Fibroblast of lung (primary cell): ENCODE measurements around the gene EGF. TPM values are rescaled to one million over a fixed set of nuclear protein-coding genes. Genes with fewer than 3 reads are reported as not detected.

Source experiments
- DNase-seq, 2 donors: peaks; one replicate each; pipeline versions ENCODE4 v3.0.0 to v3.0.0-alpha.2; 2010; ENCODE audit warnings: low read depth in 2 of 2
- H2AFZ ChIP-seq: 2 replicates; pipeline ENCODE4 v1.5.1; 2012; ENCODE audit warnings: low read length, control low read depth, inconsistent platforms
- H3K27ac ChIP-seq: 2 replicates; pipeline ENCODE4 v1.5.1; 2011; ENCODE audit warnings: low read length, control low read depth; ENCODE audit not compliant: insufficient read depth
- H3K27me3 ChIP-seq: 2 replicates; pipeline ENCODE4 v1.5.1; 2011; ENCODE audit warnings: mild to moderate bottlenecking, low read length; ENCODE audit not compliant: control insufficient read depth, insufficient read depth
- H3K36me3 ChIP-seq: 2 replicates; pipeline ENCODE4 v1.5.1; 2011; ENCODE audit warnings: low read length; ENCODE audit not compliant: control insufficient read depth, insufficient read depth
- H3K4me1 ChIP-seq: 2 replicates; pipeline ENCODE4 v1.5.1; 2011; ENCODE audit warnings: low read length; ENCODE audit not compliant: control insufficient read depth, insufficient read depth; ENCODE audit errors: extremely low read depth
- H3K4me2 ChIP-seq: 2 replicates; pipeline ENCODE4 v1.5.1; 2011; ENCODE audit warnings: low read length, control low read depth; ENCODE audit not compliant: insufficient read depth; ENCODE audit errors: extremely low read depth
- H3K4me3 ChIP-seq, 4 experiments: fragments of 200-600 bp in 1 of 4; sonication (generic) in 1 of 4; replicated peaks in 1 of 4; 2 replicates each; pipeline ENCODE4 v1.5.1; 2011 to 2016; ENCODE audit warnings: low read length in 4 of 4, low read depth in 3 of 4, mild to moderate bottlenecking in 3 of 4, control low read depth in 2 of 4, inconsistent platforms in 1 of 4, mixed read lengths in 1 of 4; ENCODE audit not compliant: insufficient read depth in 1 of 4; ENCODE audit errors: control extremely low read depth in 1 of 4
- H3K79me2 ChIP-seq: 2 replicates; pipeline ENCODE4 v1.5.1; 2012; ENCODE audit warnings: mild to moderate bottlenecking, low read length, inconsistent platforms; ENCODE audit not compliant: control insufficient read depth, insufficient read depth
- H3K9ac ChIP-seq: 2 replicates; pipeline ENCODE4 v1.5.1; 2011; ENCODE audit warnings: mild to moderate bottlenecking, low read length, control low read depth; ENCODE audit not compliant: insufficient read depth
- H3K9me3 ChIP-seq: 2 replicates; pipeline ENCODE4 v1.5.1; 2012; ENCODE audit warnings: low read depth, low read length; ENCODE audit not compliant: control insufficient read depth, insufficient read depth
- H4K20me1 ChIP-seq: 2 replicates; pipeline ENCODE4 v1.5.1; 2011; ENCODE audit warnings: low read length; ENCODE audit not compliant: control insufficient read depth, insufficient read depth; ENCODE audit errors: extremely low read depth
- CTCF ChIP-seq, 2 donors: IDR thresholded peaks in 1 of 2; conservative IDR thresholded peaks in 1 of 2; 1 replicate in 1 of 2; 2 replicates in 1 of 2; pipeline ENCODE4 v1.5.1; 2011 to 2012; ENCODE audit warnings: low read length in 2 of 2, control low read depth in 1 of 2, inconsistent platforms in 1 of 2, low read depth in 1 of 2, mild to moderate bottlenecking in 1 of 2
- EZH2 ChIP-seq: IDR thresholded peaks from 2 replicates; pipeline ENCODE4 v1.5.1; 2012; ENCODE audit warnings: low read length, control low read depth, mild to moderate bottlenecking; ENCODE audit errors: missing control alignments
- polyA plus RNA-seq, 2 donors: library from polyadenylated mRNA; depleted of rRNA in 1 of 2; stranded (reverse) in 1 of 2; unstranded in 1 of 2; fragments of >200 nt; gene quantifications; 2 replicates each; pipeline ENCODE4 v1.2.1, GENCODE V29; 2011 to 2012; ENCODE audit warnings: missing spikeins in 1 of 2
- total RNA-seq: library from RNA; depleted of rRNA; stranded (reverse); fragments of >200 nt; gene quantifications from 2 replicates; pipeline ENCODE4 v1.2.1, GENCODE V29; 2014

The EGF gene
- total and polyA plus RNA-seq, 2 donors (not counting 1 experiment from before 2014, with no cell fraction given): 0.59 to 0.83 TPM

GRCh38 chr4:109996526-109996925, 83.8 kb downstream of the EGF start:
- DNase-seq: no peak

GRCh38 chr4:109998867-109999584, 86.3 kb downstream of the EGF start:
- Histone ChIP-seq H3K4me3 (no peak overlapping the region), H2AFZ (no peak overlapping the region), H3K27me3 (peaks cover 4% of the 10 kb centered on the region), H3K9me3 (no peaks in the 10 kb centered on the region), H3K9ac (no peak overlapping the region), H3K27ac (no peak overlapping the region), H3K4me2 (no peak overlapping the region), H4K20me1 (no peaks in the 10 kb centered on the region), H3K36me3 (no peaks in the 10 kb centered on the region), H3K4me1 (no peaks in the 10 kb centered on the region), H3K79me2 (no peaks in the 10 kb centered on the region)
- TF ChIP-seq EZH2: no peak
- peak; percentile 58 to 59 for TF ChIP-seq CTCF (conservative IDR thresholded peaks at IDR 0.05 in 1 of 2, IDR thresholded peaks at IDR 0.05 in 1 of 2; ENCODE audit: low read depth in 1 of 2, low read length in 2 of 2)
- DNase-seq: peak; percentile 41 to 71

More at GRCh38 chr4:109996526-109996925, 83.8 kb downstream of the EGF start:
- Histone ChIP-seq H3K4me1 (no peaks in the 10 kb centered on the region), H3K27me3 (peaks cover 4% of the 10 kb centered on the region), H3K79me2 (no peaks in the 10 kb centered on the region), H3K9ac (no peak overlapping the region), H3K4me3 (no peak overlapping the region), H3K36me3 (no peaks in the 10 kb centered on the region), H4K20me1 (no peaks in the 10 kb centered on the region), H3K9me3 (no peaks in the 10 kb centered on the region), H3K4me2 (no peak overlapping the region), H2AFZ (no peak overlapping the region), H3K27ac (no peak overlapping the region)
- TF ChIP-seq EZH2: no peak
- TF ChIP-seq CTCF (conservative IDR thresholded peaks at IDR 0.05 in 1 of 2, IDR thresholded peaks at IDR 0.05 in 1 of 2; ENCODE audit: low read depth in 1 of 2, low read length in 2 of 2): no peak

- no peak overlapping the region for H3K9ac ChIP-seq
- H3K4me1 ChIP-seq: no peaks in the 10 kb centered on the region
- no peaks in the 10 kb centered on the region for H3K36me3 ChIP-seq
- no peak overlapping the region for H3K27ac ChIP-seq
- TF ChIP-seq EZH2: no peak
- TF ChIP-seq CTCF (conservative IDR thresholded peaks at IDR 0.05 in 1 of 2, IDR thresholded peaks at IDR 0.05 in 1 of 2; ENCODE audit: low read depth in 1 of 2, low read length in 2 of 2): no peak
- peaks cover 1% of the 10 kb centered on the region for H3K27me3 ChIP-seq
- no peak overlapping the region for H3K4me2 ChIP-seq
- H3K4me3 ChIP-seq: no peak overlapping the region
- H2AFZ ChIP-seq: no peak overlapping the region
- H3K9me3 ChIP-seq: no peaks in the 10 kb centered on the region
- H3K79me2 ChIP-seq: no peaks in the 10 kb centered on the region
- H4K20me1 ChIP-seq: no peaks in the 10 kb centered on the region
- no peak for DNase-seq
Measured at GRCh38 chr4:109999585-109999912, 86.9 kb downstream of the EGF start.
